GM12878 (cell line): ENCODE results near the gene CYSTM1. TPM values are rescaled to one million over a fixed set of nuclear protein-coding genes. Genes with fewer than 3 reads are reported as not detected.

Experiments used
- ATAC-seq: fragments of 200-7000 bp; cut with Tn5 transposase; 3 replicates; pipeline ENCODE4 v1.9.1; 2020; ENCODE audit warnings: mild to moderate bottlenecking, moderate library complexity
- BruUV-seq: library from RNA; stranded (reverse); fragments of 400-500 nt; replicated peaks from 2 replicates; lab custom pipeline; 2021; lab: Mats Ljungman, UMichigan
- CTCF ChIA-PET: fragments of 300-600 bp; sonication (Branson Sonifier 250); formaldehyde crosslinking; extraction: SDS; loops from one replicate; lab custom pipeline; 2021; ENCODE audit warnings: inconsistent platforms; lab: Yijun Ruan, JAX
- POLR2A ChIA-PET: fragments of 350-600 bp; formaldehyde crosslinking; extraction: SDS; loops from one replicate; lab custom pipeline; 2021; ENCODE audit warnings: inconsistent platforms; lab: Charles Lee
- RAD21 ChIA-PET: fragments of 300-600 bp; sonication (Branson Sonifier 250); formaldehyde crosslinking; loops from one replicate; lab custom pipeline; 2023; ENCODE audit warnings: antibody characterized with exemption; ENCODE audit not compliant: unreplicated experiment; lab: Charles Lee
- SMC1A ChIA-PET: fragments of 300-600 bp; sonication (Branson Sonifier 250); formaldehyde crosslinking; loops from one replicate; lab custom pipeline; 2023; ENCODE audit not compliant: unreplicated experiment, uncharacterized antibody; lab: Charles Lee
- DNase-seq: peaks from one replicate; pipeline ENCODE4 v3.0.0-alpha.2; 2011; ENCODE audit warnings: low read depth, low spot score
- FAIRE-seq: peaks from 3 replicates; lab custom pipeline; 2011; peaks lifted over from hg19 to GRCh38; lab: Jason Lieb, UNC
- H2AFZ ChIP-seq: 2 replicates; pipeline ENCODE4 v1.6.0; 2011; ENCODE audit warnings: low read depth, low read length, control low read depth; ENCODE audit not compliant: control insufficient read depth
- H3K27ac ChIP-seq: 2 replicates; pipeline ENCODE4 v1.5.1; 2011; ENCODE audit warnings: control low read depth; ENCODE audit not compliant: control insufficient read depth, insufficient read depth
- H3K27me3 ChIP-seq, 2 experiments: replicated peaks in 1 of 2; 2 replicates each; pipeline versions ENCODE4 v1.6.0 to v1.6.1; 2011; ENCODE audit warnings: low read length in 1 of 2; ENCODE audit not compliant: control insufficient read depth in 2 of 2, insufficient read depth in 2 of 2
- H3K36me3 ChIP-seq, 2 experiments: 2 replicates each; pipeline ENCODE4 v1.5.1; 2011; ENCODE audit warnings: low read length in 1 of 2; ENCODE audit not compliant: control insufficient read depth in 2 of 2, insufficient read depth in 2 of 2
- H3K4me1 ChIP-seq: 2 replicates; pipeline ENCODE4 v1.6.1; 2011; ENCODE audit warnings: mild to moderate bottlenecking, low read length, moderate library complexity, mixed read lengths; ENCODE audit not compliant: control insufficient read depth, insufficient read depth
- H3K4me2 ChIP-seq: 2 replicates; pipeline ENCODE4 v1.6.0; 2011; ENCODE audit warnings: control low read depth; ENCODE audit not compliant: control insufficient read depth, insufficient read depth
- H3K4me3 ChIP-seq: fragments of 200-600 bp; sonication (generic); 2 replicates; pipeline ENCODE4 v1.5.1; 2016
- H3K79me2 ChIP-seq: 2 replicates; pipeline ENCODE4 v1.6.0; 2011; ENCODE audit warnings: low read length; ENCODE audit not compliant: control insufficient read depth, insufficient read depth
- H3K9ac ChIP-seq: 2 replicates; pipeline ENCODE4 v1.8.0; 2011; ENCODE audit warnings: low read length, control low read depth, mixed read lengths; ENCODE audit not compliant: control insufficient read depth, insufficient read depth
- H3K9me3 ChIP-seq: replicated peaks from 3 replicates; pipeline ENCODE4 v1.5.1; 2011; ENCODE audit warnings: mild to moderate bottlenecking, low read length; ENCODE audit not compliant: control insufficient read depth, insufficient read depth
- H4K20me1 ChIP-seq: 2 replicates; pipeline ENCODE4 v1.6.0; 2011; ENCODE audit not compliant: control insufficient read depth, insufficient read depth
- ASH2L ChIP-seq: fragments of 300-600, 200-600 bp; sonication (generic); IDR thresholded peaks from 2 replicates; pipeline ENCODE4 v1.6.1; 2017; ENCODE audit warnings: low read depth, mild to moderate bottlenecking, borderline replicate concordance
- FOS ChIP-seq: IDR thresholded peaks from 3 replicates; pipeline ENCODE4 v1.6.1; 2011; ENCODE audit warnings: borderline replicate concordance; ENCODE audit not compliant: insufficient read length; ENCODE audit errors: extremely low read depth
- FOXK2 ChIP-seq: fragments of 450-650 bp; IDR thresholded peaks from 2 replicates; pipeline ENCODE4 v1.6.1; 2017; ENCODE audit warnings: mild to moderate bottlenecking, moderate library complexity
- MEF2A ChIP-seq: IDR thresholded peaks from 2 replicates; pipeline ENCODE4 v1.6.1; 2011; ENCODE audit warnings: low read depth, mild to moderate bottlenecking, low read length, moderate library complexity; ENCODE audit not compliant: insufficient read depth
- MYC ChIP-seq: IDR thresholded peaks from 2 replicates; pipeline ENCODE4 v1.6.1; 2011; ENCODE audit warnings: mild to moderate bottlenecking, low read length, moderate library complexity, inconsistent platforms; ENCODE audit not compliant: insufficient read depth, insufficient replicate concordance, insufficient read length, severe bottlenecking
- NRF1 ChIP-seq: conservative IDR thresholded peaks from 2 replicates; pipeline ENCODE4 v1.6.1; 2011; ENCODE audit warnings: mild to moderate bottlenecking, low read depth, low read length, improper control_type of control experiment
- PAX8 ChIP-seq: fragments of 450-650 bp; IDR thresholded peaks from 2 replicates; pipeline ENCODE4 v1.6.1; 2017; ENCODE audit warnings: mild to moderate bottlenecking, moderate library complexity
- POLR2A ChIP-seq: IDR thresholded peaks from 2 replicates; pipeline ENCODE4 v1.6.1; 2011; ENCODE audit warnings: low read depth, mild to moderate bottlenecking, low read length
- PRDM15 ChIP-seq: fragments of 450-650 bp; formaldehyde crosslinking; IDR thresholded peaks from 2 replicates; pipeline ENCODE4 v1.4.0; 2020; ENCODE audit warnings: mild to moderate bottlenecking, moderate library complexity
- RAD51 ChIP-seq: fragments of 450-650 bp; IDR thresholded peaks from 2 replicates; pipeline ENCODE4 v1.6.1; 2016; ENCODE audit warnings: moderate library complexity, mild to moderate bottlenecking, inconsistent platforms
- WRNIP1 ChIP-seq: IDR thresholded peaks from 2 replicates; pipeline ENCODE4 v1.6.1; 2011; ENCODE audit warnings: low read depth, low read length, improper control_type of control experiment, borderline replicate concordance
- ZBTB4 ChIP-seq: fragments of 450-650 bp; formaldehyde crosslinking; IDR thresholded peaks from 2 replicates; pipeline ENCODE4 v1.4.0; 2022; ENCODE audit warnings: mild to moderate bottlenecking, moderate library complexity
- ZNF207 ChIP-seq: fragments of 450-650 bp; IDR thresholded peaks from 2 replicates; pipeline ENCODE4 v1.6.1; 2014; ENCODE audit warnings: antibody characterized with exemption, mild to moderate bottlenecking, borderline replicate concordance
- ZNF24 ChIP-seq: fragments of 450-650 bp; IDR thresholded peaks from 2 replicates; pipeline ENCODE4 v1.6.1; 2017; ENCODE audit warnings: antibody characterized with exemption, mild to moderate bottlenecking
- in situ Hi-C: fragments of 300-500 bp; cut with MboI; formaldehyde crosslinking; loops from 9 replicates; pipeline ENCODE4 v1.14.3; 2018; ENCODE audit warnings: mixed read lengths
- intact Hi-C: fragments of 100-400 bp; cut with micrococcal nuclease; formaldehyde crosslinking; loops from one replicate; pipeline ENCODE4 v1.14.2; 2022; ENCODE audit not compliant: unreplicated experiment
- polyA plus RNA-seq, 11 experiments: library from polyadenylated mRNA; depleted of rRNA in 4 of 11; unstranded in 6 of 11; stranded (reverse) in 5 of 11; fragments of >200 nt; fragmentation: Nextera tagmentation in 4 of 11; fragmentation: Illumina TruSeq in 1 of 11; extraction: Ambion mirVana in 4 of 11; extraction: Trizol in 1 of 11; gene quantifications; 1 replicate in 1 of 11; 2 replicates in 10 of 11; pipeline versions ENCODE4 v1.2.1 to v1.2.3, GENCODE V29; 2011 to 2016; ENCODE audit warnings: inconsistent platforms in 2 of 11, missing spikeins in 2 of 11, low read depth in 1 of 11
- total RNA-seq, 4 experiments: library from RNA; depleted of rRNA in 3 of 4; stranded (reverse); fragments of >200 nt in 3 of 4; fragmentation: Illumina TruSeq in 1 of 4; extraction: Trizol in 1 of 4; gene quantifications; 2 replicates each; pipeline versions ENCODE4 v1.2.1 to v1.2.3, GENCODE V29; 2013 to 2021
- TF ChIP-seq, protein P1 (sequence below): IDR thresholded peaks from 2 replicates; pipeline ENCODE4 v1.6.1; 2011; ENCODE audit warnings: low read depth, low read length, improper control_type of control experiment, borderline replicate concordance

Gene CYSTM1
- total and polyA plus RNA-seq, 10 of the 15 experiments (the other 5 are each of a cell fraction or from before 2014, with no cell fraction given), result 52.7 to 261 (median 98.7) TPM

GRCh38 chr5:140135127-140135526, 39.9 kb upstream of the CYSTM1 start:
- SMC1A ChIA-PET, result interaction anchor here (1.1 to 5.3 kb wide), 4 partner anchors 9 to 85 kb away, joined by 3 to 39 read pairs (median 9); no protein-coding TSS in a partner anchor
- H3K9me3 ChIP-seq, result no peaks in the 10 kb centered on the region
- H3K4me1 ChIP-seq, result peaks cover 8% of the 10 kb centered on the region; the same call in 1 of the 2 replicates
- intact Hi-C loops, result no loop called here
- no peaks in the 10 kb centered on the region for H3K36me3 ChIP-seq
- no peaks in the 10 kb centered on the region for H3K27me3 ChIP-seq
- H3K4me2 ChIP-seq, result no peak overlapping the region
- H3K27ac ChIP-seq, result no peak overlapping the region
- no TSS peak for BruUV-seq
- no peaks in the 10 kb centered on the region; the same call in 1 of the 2 replicates for H4K20me1 ChIP-seq
- POLR2A ChIA-PET, result interaction anchor here (4.3 kb wide), 1 partner anchor 13 kb away, joined by 21 read pairs; no protein-coding TSS in a partner anchor
- CTCF ChIA-PET, result interaction anchor here (1.7 to 5.3 kb wide), 5 partner anchors 9 to 63 kb away, joined by 5 to 33 read pairs (median 9); no protein-coding TSS in a partner anchor
- H2AFZ ChIP-seq, result no peak overlapping the region
- FAIRE-seq (no peak), DNase-seq (no peak), ATAC-seq (no peak)
- H3K79me2 ChIP-seq, result no peaks in the 10 kb centered on the region
- in situ Hi-C loops, result no loop called here
- RAD21 ChIA-PET, result no interaction called here
- H3K4me3 ChIP-seq, result no peak overlapping the region
- no peak overlapping the region for H3K9ac ChIP-seq
- TF ChIP-seq PRDM15 (CRISPR knock-in tag) (no peak), MEF2A (no peak), ASH2L (no peak), FOXK2 (no peak), FOS (no peak), WRNIP1 (no peak), RAD51 (no peak), POLR2A (no peak), ZBTB4 (CRISPR knock-in tag) (no peak), ZNF207 (no peak), ZNF24 (no peak), NRF1 (no peak), MYC (no peak), PAX8 (no peak)
- TF ChIP-seq, protein P1, sequence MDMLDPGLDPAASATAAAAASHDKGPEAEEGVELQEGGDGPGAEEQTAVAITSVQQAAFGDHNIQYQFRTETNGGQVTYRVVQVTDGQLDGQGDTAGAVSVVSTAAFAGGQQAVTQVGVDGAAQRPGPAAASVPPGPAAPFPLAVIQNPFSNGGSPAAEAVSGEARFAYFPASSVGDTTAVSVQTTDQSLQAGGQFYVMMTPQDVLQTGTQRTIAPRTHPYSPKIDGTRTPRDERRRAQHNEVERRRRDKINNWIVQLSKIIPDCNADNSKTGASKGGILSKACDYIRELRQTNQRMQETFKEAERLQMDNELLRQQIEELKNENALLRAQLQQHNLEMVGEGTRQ, result no peak
